Measurements from ENCODE around the gene ANTXR2.

ANTXR2 gene

GRCh38 chr4:79964020-79964399 is 109.0 kb downstream of the ANTXR2 start:
- TF ChIP-seq TAF1 (IDR thresholded peaks at IDR 0.05; ENCODE audit: low read depth): no peak
- TF ChIP-seq ZBTB7A (IDR thresholded peaks at IDR 0.05; ENCODE audit: low read depth): no peak
- TF ChIP-seq, protein P1, sequence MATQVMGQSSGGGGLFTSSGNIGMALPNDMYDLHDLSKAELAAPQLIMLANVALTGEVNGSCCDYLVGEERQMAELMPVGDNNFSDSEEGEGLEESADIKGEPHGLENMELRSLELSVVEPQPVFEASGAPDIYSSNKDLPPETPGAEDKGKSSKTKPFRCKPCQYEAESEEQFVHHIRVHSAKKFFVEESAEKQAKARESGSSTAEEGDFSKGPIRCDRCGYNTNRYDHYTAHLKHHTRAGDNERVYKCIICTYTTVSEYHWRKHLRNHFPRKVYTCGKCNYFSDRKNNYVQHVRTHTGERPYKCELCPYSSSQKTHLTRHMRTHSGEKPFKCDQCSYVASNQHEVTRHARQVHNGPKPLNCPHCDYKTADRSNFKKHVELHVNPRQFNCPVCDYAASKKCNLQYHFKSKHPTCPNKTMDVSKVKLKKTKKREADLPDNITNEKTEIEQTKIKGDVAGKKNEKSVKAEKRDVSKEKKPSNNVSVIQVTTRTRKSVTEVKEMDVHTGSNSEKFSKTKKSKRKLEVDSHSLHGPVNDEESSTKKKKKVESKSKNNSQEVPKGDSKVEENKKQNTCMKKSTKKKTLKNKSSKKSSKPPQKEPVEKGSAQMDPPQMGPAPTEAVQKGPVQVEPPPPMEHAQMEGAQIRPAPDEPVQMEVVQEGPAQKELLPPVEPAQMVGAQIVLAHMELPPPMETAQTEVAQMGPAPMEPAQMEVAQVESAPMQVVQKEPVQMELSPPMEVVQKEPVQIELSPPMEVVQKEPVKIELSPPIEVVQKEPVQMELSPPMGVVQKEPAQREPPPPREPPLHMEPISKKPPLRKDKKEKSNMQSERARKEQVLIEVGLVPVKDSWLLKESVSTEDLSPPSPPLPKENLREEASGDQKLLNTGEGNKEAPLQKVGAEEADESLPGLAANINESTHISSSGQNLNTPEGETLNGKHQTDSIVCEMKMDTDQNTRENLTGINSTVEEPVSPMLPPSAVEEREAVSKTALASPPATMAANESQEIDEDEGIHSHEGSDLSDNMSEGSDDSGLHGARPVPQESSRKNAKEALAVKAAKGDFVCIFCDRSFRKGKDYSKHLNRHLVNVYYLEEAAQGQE (IDR thresholded peaks at IDR 0.05; ENCODE audit: low read depth): no peak
- TF ChIP-seq CREB1 (IDR thresholded peaks at IDR 0.05; ENCODE audit: low read depth): no peak
- TF ChIP-seq TEAD4 (IDR thresholded peaks at IDR 0.05): no peak
- no peak for TF ChIP-seq TCF12 (IDR thresholded peaks at IDR 0.05; ENCODE audit: low read depth)
- TF ChIP-seq FOXM1 (IDR thresholded peaks at IDR 0.05; ENCODE audit: borderline replicate concordance, low read depth): no peak
- TF ChIP-seq RAD21 (IDR thresholded peaks at IDR 0.05; ENCODE audit: low read depth): no peak
- TF ChIP-seq, protein P2, sequence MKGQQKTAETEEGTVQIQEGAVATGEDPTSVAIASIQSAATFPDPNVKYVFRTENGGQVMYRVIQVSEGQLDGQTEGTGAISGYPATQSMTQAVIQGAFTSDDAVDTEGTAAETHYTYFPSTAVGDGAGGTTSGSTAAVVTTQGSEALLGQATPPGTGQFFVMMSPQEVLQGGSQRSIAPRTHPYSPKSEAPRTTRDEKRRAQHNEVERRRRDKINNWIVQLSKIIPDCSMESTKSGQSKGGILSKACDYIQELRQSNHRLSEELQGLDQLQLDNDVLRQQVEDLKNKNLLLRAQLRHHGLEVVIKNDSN (IDR thresholded peaks at IDR 0.05): no peak
- TF ChIP-seq CEBPB (IDR thresholded peaks at IDR 0.05): no peak
- TF ChIP-seq YY1 (IDR thresholded peaks at IDR 0.05; ENCODE audit: low read depth): no peak
- TF ChIP-seq NFIC (IDR thresholded peaks at IDR 0.05): no peak
- TF ChIP-seq, protein P3, sequence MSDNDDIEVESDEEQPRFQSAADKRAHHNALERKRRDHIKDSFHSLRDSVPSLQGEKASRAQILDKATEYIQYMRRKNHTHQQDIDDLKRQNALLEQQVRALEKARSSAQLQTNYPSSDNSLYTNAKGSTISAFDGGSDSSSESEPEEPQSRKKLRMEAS (IDR thresholded peaks at IDR 0.05): no peak
- TF ChIP-seq EGR1 (IDR thresholded peaks at IDR 0.05): no peak
- no peak for TF ChIP-seq EP300 (IDR thresholded peaks at IDR 0.05; ENCODE audit: borderline replicate concordance)

DNA sequence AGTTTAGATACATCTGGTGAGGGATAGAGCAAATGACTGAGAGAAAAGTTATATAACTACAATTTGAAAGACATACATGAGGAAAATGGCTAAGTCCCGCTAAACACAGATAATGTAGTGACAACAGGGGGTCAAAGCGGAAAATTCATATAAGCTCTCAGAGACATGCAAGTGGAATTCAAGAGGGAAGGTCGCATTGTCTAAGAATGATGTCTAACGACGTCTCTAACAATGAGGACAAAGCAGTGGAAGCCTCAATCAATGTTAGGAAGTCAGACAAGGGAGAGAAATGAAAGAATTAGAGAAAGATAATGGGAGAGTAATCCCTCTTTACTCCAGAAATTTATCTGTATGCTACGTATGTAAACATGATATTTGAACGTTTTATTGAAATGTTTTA is 113.4 kb downstream of the ANTXR2 start:
- no peak for TF ChIP-seq CEBPB (IDR thresholded peaks at IDR 0.05)
- TF ChIP-seq NFIC (IDR thresholded peaks at IDR 0.05): no peak
- TF ChIP-seq TEAD4 (IDR thresholded peaks at IDR 0.05): no peak
- no peak for TF ChIP-seq FOXM1 (IDR thresholded peaks at IDR 0.05; ENCODE audit: borderline replicate concordance, low read depth)
- TF ChIP-seq, protein P2 (IDR thresholded peaks at IDR 0.05): no peak
- TF ChIP-seq TAF1 (IDR thresholded peaks at IDR 0.05; ENCODE audit: low read depth): no peak
- no peak for TF ChIP-seq ZBTB7A (IDR thresholded peaks at IDR 0.05; ENCODE audit: low read depth)
- no peak for TF ChIP-seq EP300 (IDR thresholded peaks at IDR 0.05; ENCODE audit: borderline replicate concordance)
- TF ChIP-seq, protein P3 (IDR thresholded peaks at IDR 0.05): no peak
- TF ChIP-seq RAD21 (IDR thresholded peaks at IDR 0.05; ENCODE audit: low read depth): no peak
- TF ChIP-seq EGR1 (IDR thresholded peaks at IDR 0.05): no peak
- no peak for TF ChIP-seq CREB1 (IDR thresholded peaks at IDR 0.05; ENCODE audit: low read depth)
- TF ChIP-seq, protein P1 (IDR thresholded peaks at IDR 0.05; ENCODE audit: low read depth): no peak
- no peak for TF ChIP-seq YY1 (IDR thresholded peaks at IDR 0.05; ENCODE audit: low read depth)
- TF ChIP-seq TCF12 (IDR thresholded peaks at IDR 0.05; ENCODE audit: low read depth): no peak

- no peak for TF ChIP-seq FOXM1 (IDR thresholded peaks at IDR 0.05; ENCODE audit: borderline replicate concordance, low read depth)
- no peak for TF ChIP-seq CEBPB (IDR thresholded peaks at IDR 0.05)
- TF ChIP-seq, protein P1 (IDR thresholded peaks at IDR 0.05; ENCODE audit: low read depth): no peak
- no peak for TF ChIP-seq TAF1 (IDR thresholded peaks at IDR 0.05; ENCODE audit: low read depth)
- TF ChIP-seq, protein P3 (IDR thresholded peaks at IDR 0.05): no peak
- no peak for TF ChIP-seq YY1 (IDR thresholded peaks at IDR 0.05; ENCODE audit: low read depth)
- TF ChIP-seq EP300 (IDR thresholded peaks at IDR 0.05; ENCODE audit: borderline replicate concordance): no peak
- TF ChIP-seq EGR1 (IDR thresholded peaks at IDR 0.05): no peak
- no peak for TF ChIP-seq RAD21 (IDR thresholded peaks at IDR 0.05; ENCODE audit: low read depth)
Measured at GRCh38 chr4:79958466-79959264, 114.4 kb downstream of the ANTXR2 start.

DNA sequence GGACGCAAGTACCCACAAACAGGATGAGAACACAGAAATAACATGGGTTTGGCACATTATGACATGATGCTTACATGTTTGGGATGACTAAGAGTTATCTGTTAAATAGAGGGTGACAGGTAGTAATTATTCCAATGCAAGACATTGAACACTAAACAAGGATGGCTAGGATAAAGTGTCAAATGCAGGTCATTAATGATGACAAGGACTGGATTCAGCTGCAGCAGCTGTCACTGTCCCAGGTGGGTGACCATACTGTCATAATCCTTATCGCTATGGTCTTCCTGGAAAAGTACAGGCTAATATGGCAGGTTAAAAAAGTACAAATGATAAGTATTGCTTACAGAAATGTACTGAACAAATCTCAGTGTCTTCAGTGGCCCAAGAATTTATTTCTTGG is 123.9 kb downstream of the ANTXR2 start:
- TF ChIP-seq CREB1 (IDR thresholded peaks at IDR 0.05; ENCODE audit: low read depth) (no peak), ZBTB7A (IDR thresholded peaks at IDR 0.05; ENCODE audit: low read depth) (no peak), EP300 (IDR thresholded peaks at IDR 0.05; ENCODE audit: borderline replicate concordance) (no peak), TCF12 (IDR thresholded peaks at IDR 0.05; ENCODE audit: low read depth) (no peak), FOXM1 (IDR thresholded peaks at IDR 0.05; ENCODE audit: borderline replicate concordance, low read depth) (no peak), TEAD4 (IDR thresholded peaks at IDR 0.05) (no peak), EGR1 (IDR thresholded peaks at IDR 0.05) (no peak), RAD21 (IDR thresholded peaks at IDR 0.05; ENCODE audit: low read depth) (no peak), YY1 (IDR thresholded peaks at IDR 0.05; ENCODE audit: low read depth) (no peak), TAF1 (IDR thresholded peaks at IDR 0.05; ENCODE audit: low read depth) (no peak), NFIC (IDR thresholded peaks at IDR 0.05) (no peak)
- TF ChIP-seq, protein P2 (IDR thresholded peaks at IDR 0.05): no peak
- TF ChIP-seq, protein P3 (IDR thresholded peaks at IDR 0.05): no peak

Measured in Ishikawa (cell line).